ENCODE data around the gene CLEC17A. TPM values are rescaled to one million over a fixed set of nuclear protein-coding genes. Genes with fewer than 3 reads are reported as not detected.

The CLEC17A gene
- total and polyA plus RNA-seq, 7 donors, result 0.03 to 0.04 TPM; not detected in 5

DNA sequence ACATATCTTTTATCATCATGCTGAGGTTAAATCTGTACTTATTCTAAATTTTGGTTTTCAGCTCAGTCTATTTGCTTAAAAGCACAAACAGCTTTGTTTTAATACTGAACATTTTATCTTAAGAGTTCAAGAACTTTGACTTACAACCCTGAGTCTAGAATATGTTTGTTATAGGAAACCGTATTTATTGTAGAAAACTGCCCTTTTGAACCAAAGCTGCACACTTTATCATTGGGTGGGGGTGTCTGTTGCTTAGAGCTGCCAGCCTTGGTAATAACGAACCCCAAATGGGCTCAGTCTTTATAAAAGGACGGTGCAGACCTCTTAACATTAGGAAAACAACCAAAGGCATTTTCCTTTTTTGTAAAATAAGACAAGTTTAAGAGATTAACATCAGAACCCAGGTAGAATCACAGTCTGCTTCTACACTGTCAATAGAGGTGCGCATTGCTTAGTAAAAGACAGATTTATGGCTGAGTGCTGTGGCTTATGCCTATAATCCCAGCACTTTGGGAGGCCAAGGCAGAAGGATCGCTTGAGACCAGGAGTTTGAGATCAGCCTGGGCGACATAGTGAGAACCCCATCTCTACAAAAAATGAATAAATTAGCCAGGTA is 77.1 kb downstream of the CLEC17A start:
- Histone ChIP-seq H3K4me1 (no peaks in the 10 kb centered on the region), H3K27ac (no peak overlapping the region), H3K4me3 (no peak overlapping the region), H3K9me3 (no peaks in the 10 kb centered on the region), H3K27me3 (ENCODE audit: insufficient read depth in 3 of 3, low read length in 2 of 3) (peaks cover 0 to 10% (median 0%) of the 10 kb centered on the region in 3 donors), H3K36me3 (ENCODE audit: insufficient read depth in 1 of 2, low read depth in 1 of 2) (no peaks in the 10 kb centered on the region)
- no peak for ATAC-seq
- TF ChIP-seq, protein P1, sequence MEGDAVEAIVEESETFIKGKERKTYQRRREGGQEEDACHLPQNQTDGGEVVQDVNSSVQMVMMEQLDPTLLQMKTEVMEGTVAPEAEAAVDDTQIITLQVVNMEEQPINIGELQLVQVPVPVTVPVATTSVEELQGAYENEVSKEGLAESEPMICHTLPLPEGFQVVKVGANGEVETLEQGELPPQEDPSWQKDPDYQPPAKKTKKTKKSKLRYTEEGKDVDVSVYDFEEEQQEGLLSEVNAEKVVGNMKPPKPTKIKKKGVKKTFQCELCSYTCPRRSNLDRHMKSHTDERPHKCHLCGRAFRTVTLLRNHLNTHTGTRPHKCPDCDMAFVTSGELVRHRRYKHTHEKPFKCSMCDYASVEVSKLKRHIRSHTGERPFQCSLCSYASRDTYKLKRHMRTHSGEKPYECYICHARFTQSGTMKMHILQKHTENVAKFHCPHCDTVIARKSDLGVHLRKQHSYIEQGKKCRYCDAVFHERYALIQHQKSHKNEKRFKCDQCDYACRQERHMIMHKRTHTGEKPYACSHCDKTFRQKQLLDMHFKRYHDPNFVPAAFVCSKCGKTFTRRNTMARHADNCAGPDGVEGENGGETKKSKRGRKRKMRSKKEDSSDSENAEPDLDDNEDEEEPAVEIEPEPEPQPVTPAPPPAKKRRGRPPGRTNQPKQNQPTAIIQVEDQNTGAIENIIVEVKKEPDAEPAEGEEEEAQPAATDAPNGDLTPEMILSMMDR (IDR thresholded peaks at IDR 0.05), result no peak
- WGBS, 3 donors, result 67 to 71% (median 71%) methylated on average over 6 of the region's 6 CpGs
- intact Hi-C loops (cut with DNase I), result no loop called here
- no peak for DNase-seq

DNA sequence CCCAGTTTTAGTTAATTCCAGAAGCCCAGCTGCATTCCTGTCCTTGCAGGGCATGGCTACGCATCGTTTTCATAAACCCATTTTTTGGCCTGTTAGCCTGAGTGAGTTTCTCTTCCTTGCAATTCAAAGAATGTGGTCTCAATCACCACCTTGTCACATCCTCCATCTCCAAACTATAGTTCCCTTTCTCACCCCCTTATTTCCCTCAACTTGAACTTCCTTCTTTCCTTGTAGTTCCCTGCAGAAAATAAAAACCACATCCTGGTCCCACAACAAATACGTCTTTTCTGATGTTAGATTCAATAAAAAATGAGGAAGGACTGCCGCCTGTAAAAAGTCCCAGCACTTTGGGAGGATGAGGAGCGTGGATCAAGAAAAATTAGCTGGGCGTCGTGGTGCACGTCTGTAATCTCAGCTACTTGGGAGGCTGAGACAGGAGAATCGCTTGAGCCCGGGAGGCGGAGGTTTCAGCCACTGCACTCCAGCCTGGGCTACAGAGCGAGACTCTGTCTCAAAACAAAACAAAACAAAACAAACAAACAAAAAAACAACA is 78.6 kb downstream of the CLEC17A start:
- no peak overlapping the region for H3K27ac ChIP-seq
- TF ChIP-seq, protein P1 (IDR thresholded peaks at IDR 0.05), result no peak
- H3K36me3 ChIP-seq (ENCODE audit: insufficient read depth in 1 of 2, low read depth in 1 of 2), result no peaks in the 10 kb centered on the region
- intact Hi-C loops (cut with DNase I), result no loop called here
- H3K9me3 ChIP-seq, result no peaks in the 10 kb centered on the region
- H3K27me3 ChIP-seq (ENCODE audit: insufficient read depth in 3 of 3, low read length in 2 of 3), result peaks cover 0 to 14% (median 0%) of the 10 kb centered on the region in 3 donors
- H3K4me3 ChIP-seq, result no peak overlapping the region
- ATAC-seq, result no peak
- WGBS, 3 donors, result 70 to 72% (median 71%) methylated on average over 12 of the region's 12 CpGs
- DNase-seq, result no peak
- H3K4me1 ChIP-seq, result no peaks in the 10 kb centered on the region

Other genes with a start within 250 kb of the CLEC17A start
- 10 to 100 TPM; 20.8 to 57.6 (median 40.1) TPM for gene ADGRE5, start 201.6 kb upstream of the CLEC17A start, total RNA-seq
- 10 to 100 TPM; 15.6 to 40.2 (median 28.5) TPM for gene ADGRE5, start 201.6 kb upstream of the CLEC17A start, polyA plus RNA-seq
- 10 to 100 TPM; 14.8 to 32.4 (median 26.6) TPM for gene DDX39A, start 163.7 kb upstream of the CLEC17A start, total RNA-seq
- 10 to 100 TPM; 38.7 to 93.0 (median 45.3) TPM for gene DDX39A, start 163.7 kb upstream of the CLEC17A start, polyA plus RNA-seq
- gene PKN1, start 149.8 kb upstream of the CLEC17A start, total RNA-seq, result 100 to 1,000 TPM in 2 of 4 donors, 10 to 100 TPM in 2; 61.1 to 136 (median 102) TPM
- 10 to 100 TPM; 40.7 to 69.2 (median 62.9) TPM for gene PKN1, start 149.8 kb upstream of the CLEC17A start, polyA plus RNA-seq
- under 1 TPM in 2 of 4 donors, not detected in 2; 0.15 to 0.25 TPM for gene PTGER1, start 107.7 kb upstream of the CLEC17A start, total RNA-seq
- under 1 TPM; 0.05 to 0.10 (median 0.08) TPM for gene PTGER1, start 107.7 kb upstream of the CLEC17A start, polyA plus RNA-seq
- gene GIPC1, start 87.0 kb upstream of the CLEC17A start, total RNA-seq, result 10 to 100 TPM; 37.9 to 45.3 (median 43.2) TPM
- 10 to 100 TPM; 45.3 to 63.5 (median 50.8) TPM for gene GIPC1, start 87.0 kb upstream of the CLEC17A start, polyA plus RNA-seq
- 100 to 1,000 TPM in 1 of 4 donors, 10 to 100 TPM in 3; 32.6 to 105 (median 42.6) TPM for gene DNAJB1, start 64.7 kb upstream of the CLEC17A start, total RNA-seq
- gene DNAJB1, start 64.7 kb upstream of the CLEC17A start, polyA plus RNA-seq, result 10 to 100 TPM; 20.8 to 32.0 (median 24.4) TPM
- 100 to 1,000 TPM; 111 to 209 (median 158) TPM for gene TECR, start 53.5 kb upstream of the CLEC17A start, total RNA-seq
- gene TECR, start 53.5 kb upstream of the CLEC17A start, polyA plus RNA-seq, result 100 to 1,000 TPM in 2 of 3 donors, 10 to 100 TPM in 1; 77.8 to 145 (median 136) TPM
- 100 to 1,000 TPM; 216 to 306 (median 287) TPM for gene NDUFB7, start 11.0 kb upstream of the CLEC17A start, total RNA-seq
- 100 to 1,000 TPM; 488 to 805 (median 716) TPM for gene NDUFB7, start 11.0 kb upstream of the CLEC17A start, polyA plus RNA-seq
- under 1 TPM in 2 of 4 donors, not detected in 2; 0.11 to 0.27 TPM for gene ADGRE3, start 91.8 kb downstream of the CLEC17A start, total RNA-seq
- gene ADGRE3, start 91.8 kb downstream of the CLEC17A start, polyA plus RNA-seq, result not detected
- 1 to 10 TPM; 6.8 to 9.7 (median 8.5) TPM for gene ZNF333, start 107.0 kb downstream of the CLEC17A start, total RNA-seq
- gene ZNF333, start 107.0 kb downstream of the CLEC17A start, polyA plus RNA-seq, result 10 to 100 TPM in 2 of 3 donors, 1 to 10 TPM in 1; 6.9 to 16.0 (median 10.2) TPM
- gene ADGRE2, start 195.5 kb downstream of the CLEC17A start, total RNA-seq, result under 1 TPM; 0.56 to 0.96 (median 0.79) TPM
- gene ADGRE2, start 195.5 kb downstream of the CLEC17A start, polyA plus RNA-seq, result under 1 TPM; 0.12 to 0.19 (median 0.13) TPM